PC-9 (cell line): ENCODE measurements around the gene ATP5PD. TPM values are rescaled to one million over a fixed set of nuclear protein-coding genes. Genes with fewer than 3 reads are reported as not detected.

Source experiments
- BruUV-seq: library from RNA; stranded (reverse); fragments of 400-500 nt; replicated peaks from 2 replicates; lab custom pipeline; 2021; lab: Mats Ljungman, UMichigan
- CTCF ChIA-PET: fragments of 300-600 bp; sonication (Branson Sonifier 250); formaldehyde crosslinking; loops from one replicate; lab custom pipeline; 2022; ENCODE audit warnings: antibody characterized with exemption; lab: Charles Lee
- POLR2A ChIA-PET: fragments of 300-600 bp; sonication (Branson Sonifier 250); formaldehyde crosslinking; loops from one replicate; lab custom pipeline; 2022; ENCODE audit warnings: antibody characterized with exemption; ENCODE audit not compliant: unreplicated experiment; lab: Charles Lee
- DNase-seq, 2 experiments: peaks; one replicate each; pipeline versions ENCODE4 v3.0.0 to v3.0.0-alpha.2; 2015 to 2022; ENCODE audit warnings: mixed read lengths in 1 of 2
- H2AFZ ChIP-seq: fragments of 200-600 bp; sonication (generic); 2 replicates; pipeline ENCODE4 v1.8.1; 2017; ENCODE audit warnings: antibody characterized with exemption
- H3F3A ChIP-seq: fragments of 200-600 bp; sonication (generic); 2 replicates; pipeline ENCODE4 v1.8.1; 2017; ENCODE audit warnings: antibody characterized with exemption, mild to moderate bottlenecking, low read depth; ENCODE audit not compliant: insufficient read depth
- H3K27ac ChIP-seq: fragments of 200-600 bp; sonication (generic); 2 replicates; pipeline ENCODE4 v1.6.1; 2016; ENCODE audit warnings: mixed run types
- H3K27me3 ChIP-seq: fragments of 200-600 bp; sonication (generic); 2 replicates; pipeline ENCODE4 v1.6.1; 2016; ENCODE audit warnings: low read depth, mixed run types; ENCODE audit not compliant: insufficient read depth
- H3K36me3 ChIP-seq: fragments of 200-600 bp; sonication (generic); 2 replicates; pipeline ENCODE4 v1.6.1; 2016; ENCODE audit warnings: low read depth, mixed run types
- H3K4me1 ChIP-seq: fragments of 200-600 bp; sonication (generic); replicated peaks from 2 replicates; pipeline ENCODE4 v1.6.1; 2016; ENCODE audit warnings: mixed run types; ENCODE audit not compliant: insufficient read depth
- H3K4me2 ChIP-seq: fragments of 200-600 bp; sonication (generic); 2 replicates; pipeline ENCODE4 v1.6.1; 2017; ENCODE audit warnings: mixed run types
- H3K4me3 ChIP-seq: fragments of 200-600 bp; sonication (generic); 2 replicates; pipeline ENCODE4 v1.6.1; 2016; ENCODE audit warnings: mixed run types
- H3K79me2 ChIP-seq: fragments of 200-600 bp; sonication (generic); 2 replicates; pipeline ENCODE4 v1.6.1; 2017; ENCODE audit warnings: low read depth, mixed run types
- H3K9me2 ChIP-seq: fragments of 200-600 bp; sonication (generic); 2 replicates; pipeline ENCODE4 v1.8.1; 2017; ENCODE audit warnings: mild to moderate bottlenecking; ENCODE audit not compliant: insufficient read depth
- H3K9me3 ChIP-seq: fragments of 200-600 bp; sonication (generic); 2 replicates; pipeline ENCODE4 v1.8.1; 2016; ENCODE audit warnings: low read depth; ENCODE audit not compliant: insufficient read depth
- H4K20me1 ChIP-seq: fragments of 200-600 bp; sonication (generic); 2 replicates; pipeline ENCODE4 v1.8.1; 2017; ENCODE audit not compliant: insufficient read depth
- EZH2 ChIP-seq: fragments of 200-600 bp; sonication (generic); IDR thresholded peaks from 2 replicates; pipeline ENCODE4 v1.8.0; 2017; ENCODE audit warnings: antibody characterized with exemption, low read depth
- intact Hi-C: fragments of 100-400 bp; cut with micrococcal nuclease; formaldehyde crosslinking; loops from one replicate; pipeline ENCODE4 v1.10.0; 2022; ENCODE audit not compliant: unreplicated experiment
- total RNA-seq: library from RNA; stranded (reverse); gene quantifications from 2 replicates; pipeline ENCODE4 v1.2.3, GENCODE V29; 2021
- TF ChIP-seq, protein P1 (sequence below): fragments of 200-600 bp; sonication (generic); conservative IDR thresholded peaks from 2 replicates; pipeline ENCODE4 v1.6.1; 2017; ENCODE audit warnings: mixed run types, antibody characterized with exemption, mild to moderate bottlenecking, moderate library complexity

ATP5PD gene
- total RNA-seq, 1 experiment from 2014 or later: 336 TPM

DNA sequence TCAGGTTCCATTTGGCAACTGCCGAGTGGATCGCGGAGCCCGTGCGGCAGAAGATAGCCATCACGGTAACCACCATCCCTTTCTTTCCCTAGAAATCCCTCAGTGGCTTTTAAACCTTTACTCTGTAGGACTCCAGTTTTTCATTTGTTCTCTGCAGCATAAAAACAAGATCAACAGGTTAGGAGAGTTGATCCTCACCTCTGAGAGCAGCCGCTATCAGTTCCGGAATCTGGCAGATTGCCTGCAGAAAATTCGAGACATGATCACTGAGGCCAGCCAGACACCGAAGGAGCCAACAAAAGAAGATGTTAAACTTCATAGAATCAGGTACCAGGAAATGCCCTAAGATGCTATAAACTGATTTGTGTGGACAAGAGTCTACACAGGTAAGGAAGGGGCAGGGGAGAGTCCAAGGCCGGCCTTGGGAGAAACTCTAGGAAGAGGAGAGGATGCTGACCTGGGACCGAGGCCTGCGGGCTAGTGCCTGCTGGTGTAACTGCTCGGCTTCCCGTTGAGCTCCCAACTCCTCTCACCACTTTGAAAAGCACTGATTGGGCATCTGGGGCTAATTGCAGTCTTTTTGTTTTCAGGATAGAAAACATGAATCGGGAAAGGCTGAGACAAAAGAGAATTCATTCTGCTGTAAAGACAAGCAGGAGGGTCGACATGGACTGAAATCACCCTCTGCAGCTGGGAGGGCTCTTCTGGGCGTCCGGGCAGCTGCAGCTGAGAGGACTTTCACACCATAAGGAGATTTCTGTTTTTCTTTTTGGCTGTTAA is 26.2 kb downstream of the ATP5PD start:
- peaks cover 3% of the 10 kb centered on the region; the same call in 1 of the 2 replicates for H3K79me2 ChIP-seq
- CTCF ChIA-PET: interaction anchor here (0.6 kb wide), 2 partner anchors 39 to 53 kb away, joined by 3 to 4 read pairs; no protein-coding TSS in a partner anchor
- H3K4me1 ChIP-seq: 0 out of 2 replicates have a peak, but pooled peaks cover 6% of the 10 kb centered on the region
- no peak overlapping the region for H3K4me3 ChIP-seq
- TF ChIP-seq EZH2: no peak
- TF ChIP-seq, protein P1, sequence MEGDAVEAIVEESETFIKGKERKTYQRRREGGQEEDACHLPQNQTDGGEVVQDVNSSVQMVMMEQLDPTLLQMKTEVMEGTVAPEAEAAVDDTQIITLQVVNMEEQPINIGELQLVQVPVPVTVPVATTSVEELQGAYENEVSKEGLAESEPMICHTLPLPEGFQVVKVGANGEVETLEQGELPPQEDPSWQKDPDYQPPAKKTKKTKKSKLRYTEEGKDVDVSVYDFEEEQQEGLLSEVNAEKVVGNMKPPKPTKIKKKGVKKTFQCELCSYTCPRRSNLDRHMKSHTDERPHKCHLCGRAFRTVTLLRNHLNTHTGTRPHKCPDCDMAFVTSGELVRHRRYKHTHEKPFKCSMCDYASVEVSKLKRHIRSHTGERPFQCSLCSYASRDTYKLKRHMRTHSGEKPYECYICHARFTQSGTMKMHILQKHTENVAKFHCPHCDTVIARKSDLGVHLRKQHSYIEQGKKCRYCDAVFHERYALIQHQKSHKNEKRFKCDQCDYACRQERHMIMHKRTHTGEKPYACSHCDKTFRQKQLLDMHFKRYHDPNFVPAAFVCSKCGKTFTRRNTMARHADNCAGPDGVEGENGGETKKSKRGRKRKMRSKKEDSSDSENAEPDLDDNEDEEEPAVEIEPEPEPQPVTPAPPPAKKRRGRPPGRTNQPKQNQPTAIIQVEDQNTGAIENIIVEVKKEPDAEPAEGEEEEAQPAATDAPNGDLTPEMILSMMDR: no peak
- H3K27ac ChIP-seq: no peak overlapping the region
- no peaks in the 10 kb centered on the region for H3K9me2 ChIP-seq
- H4K20me1 ChIP-seq: no peaks in the 10 kb centered on the region
- peak in 1 of 2 experiments; percentile 10 for DNase-seq
- BruUV-seq: TSS peak; percentile 3
- H3K36me3 ChIP-seq: peaks cover 30% of the 10 kb centered on the region; the same call in 1 of the 2 replicates
- H2AFZ ChIP-seq: no peak overlapping the region
- no peak overlapping the region for H3K4me2 ChIP-seq
- POLR2A ChIA-PET: no interaction called here
- 0 out of 2 replicates have a peak, but pooled peaks cover 10% of the 10 kb centered on the region for H3F3A ChIP-seq
- no peaks in the 10 kb centered on the region for H3K9me3 ChIP-seq
- intact Hi-C loops: no loop called here
- H3K27me3 ChIP-seq: no peaks in the 10 kb centered on the region

DNA sequence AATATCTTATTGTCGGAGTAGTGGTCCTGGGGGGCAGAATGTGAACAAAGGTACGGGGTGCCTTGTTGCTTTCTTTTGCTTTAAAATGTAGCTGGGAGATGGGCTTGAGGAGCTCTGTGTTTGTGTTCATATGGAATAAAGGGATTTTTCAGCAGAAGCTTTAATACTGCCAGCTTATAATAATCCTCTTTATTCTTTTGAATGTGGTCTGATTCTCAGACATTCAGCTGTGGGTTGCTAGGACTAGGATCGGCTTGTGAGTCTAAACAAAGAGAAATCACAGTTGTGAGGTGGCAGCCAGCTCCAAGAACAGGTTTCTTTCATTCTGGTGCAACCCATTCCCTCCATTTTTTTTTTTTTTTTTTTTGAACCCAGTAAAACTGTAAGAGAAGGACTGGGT is 27.1 kb downstream of the ATP5PD start:
- no peaks in the 10 kb centered on the region for H4K20me1 ChIP-seq
- BruUV-seq: no TSS peak
- no peak overlapping the region for H3K4me3 ChIP-seq
- H3F3A ChIP-seq: 0 out of 2 replicates have a peak, but pooled peaks cover 10% of the 10 kb centered on the region
- H3K4me2 ChIP-seq: no peak overlapping the region
- H3K36me3 ChIP-seq: peaks cover 28% of the 10 kb centered on the region; the same call in 1 of the 2 replicates
- H2AFZ ChIP-seq: no peak overlapping the region
- 0 out of 2 replicates have a peak, but pooled peaks cover 6% of the 10 kb centered on the region for H3K4me1 ChIP-seq
- intact Hi-C loops: no loop called here
- no peak overlapping the region for H3K27ac ChIP-seq
- no peaks in the 10 kb centered on the region for H3K9me3 ChIP-seq
- ChIA-PET CTCF (no interaction called here), POLR2A (no interaction called here)
- H3K27me3 ChIP-seq: no peaks in the 10 kb centered on the region
- DNase-seq: no peak
- peaks cover 10% of the 10 kb centered on the region for H3K79me2 ChIP-seq
- H3K9me2 ChIP-seq: no peaks in the 10 kb centered on the region
- TF ChIP-seq EZH2: no peak
- TF ChIP-seq, protein P1: no peak

DNA sequence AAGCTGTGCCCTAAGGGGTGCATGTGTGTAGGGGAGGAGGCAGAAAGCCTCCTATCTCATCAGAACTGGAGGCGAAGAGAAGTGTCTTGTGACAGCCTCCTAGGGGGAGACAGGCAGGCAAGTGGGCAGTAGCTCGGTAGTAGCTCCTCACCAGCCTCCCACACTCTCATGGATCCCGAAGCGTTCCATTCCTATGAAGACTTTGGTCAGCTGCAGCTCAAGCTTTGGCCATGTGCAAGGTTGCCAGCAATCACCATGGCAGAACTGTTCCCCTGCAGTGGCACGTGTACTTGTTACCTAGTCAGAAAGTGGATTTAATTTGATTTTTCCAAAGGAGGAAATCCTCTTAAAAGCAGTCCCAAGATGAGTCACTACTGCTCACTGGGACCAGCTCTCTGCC is 27.6 kb downstream of the ATP5PD start:
- H3K9me3 ChIP-seq: no peaks in the 10 kb centered on the region
- peaks cover 24% of the 10 kb centered on the region; the same call in 1 of the 2 replicates for H3K36me3 ChIP-seq
- no TSS peak for BruUV-seq
- intact Hi-C loops: no loop called here
- H4K20me1 ChIP-seq: no peaks in the 10 kb centered on the region
- peaks cover 15% of the 10 kb centered on the region for H3K79me2 ChIP-seq
- CTCF ChIA-PET: no interaction called here
- POLR2A ChIA-PET: no interaction called here
- TF ChIP-seq, protein P1: no peak
- no peak for TF ChIP-seq EZH2
- no peak overlapping the region for H2AFZ ChIP-seq
- H3K4me1 ChIP-seq: 0 out of 2 replicates have a peak, but pooled peaks cover 6% of the 10 kb centered on the region
- no peak overlapping the region for H3K4me2 ChIP-seq
- H3K4me3 ChIP-seq: no peak overlapping the region
- no peak overlapping the region for H3K27ac ChIP-seq
- no peak for DNase-seq
- H3K9me2 ChIP-seq: no peaks in the 10 kb centered on the region
- H3K27me3 ChIP-seq: no peaks in the 10 kb centered on the region
- 0 out of 2 replicates have a peak, but pooled peaks cover 10% of the 10 kb centered on the region for H3F3A ChIP-seq
